ENCODE measurements around the gene STK4. TPM values are rescaled to one million over a fixed set of nuclear protein-coding genes. Genes with fewer than 3 reads are reported as not detected.

Gene STK4
- total RNA-seq, 1 donor, result 35.8 TPM

GRCh38 chr20:44941120-44941691 is 25.1 kb upstream of the STK4 start:
- TF ChIP-seq, protein P1, sequence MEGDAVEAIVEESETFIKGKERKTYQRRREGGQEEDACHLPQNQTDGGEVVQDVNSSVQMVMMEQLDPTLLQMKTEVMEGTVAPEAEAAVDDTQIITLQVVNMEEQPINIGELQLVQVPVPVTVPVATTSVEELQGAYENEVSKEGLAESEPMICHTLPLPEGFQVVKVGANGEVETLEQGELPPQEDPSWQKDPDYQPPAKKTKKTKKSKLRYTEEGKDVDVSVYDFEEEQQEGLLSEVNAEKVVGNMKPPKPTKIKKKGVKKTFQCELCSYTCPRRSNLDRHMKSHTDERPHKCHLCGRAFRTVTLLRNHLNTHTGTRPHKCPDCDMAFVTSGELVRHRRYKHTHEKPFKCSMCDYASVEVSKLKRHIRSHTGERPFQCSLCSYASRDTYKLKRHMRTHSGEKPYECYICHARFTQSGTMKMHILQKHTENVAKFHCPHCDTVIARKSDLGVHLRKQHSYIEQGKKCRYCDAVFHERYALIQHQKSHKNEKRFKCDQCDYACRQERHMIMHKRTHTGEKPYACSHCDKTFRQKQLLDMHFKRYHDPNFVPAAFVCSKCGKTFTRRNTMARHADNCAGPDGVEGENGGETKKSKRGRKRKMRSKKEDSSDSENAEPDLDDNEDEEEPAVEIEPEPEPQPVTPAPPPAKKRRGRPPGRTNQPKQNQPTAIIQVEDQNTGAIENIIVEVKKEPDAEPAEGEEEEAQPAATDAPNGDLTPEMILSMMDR (IDR thresholded peaks at IDR 0.05; ENCODE audit: insufficient read depth, low read depth, low read length), result no peak
- DNase-seq (ENCODE audit: low read depth), result no peak
- no peak overlapping the region for H3K4me3 ChIP-seq (ENCODE audit: low read depth, low read length)

GRCh38 chr20:44942264-44942973 is 23.9 kb upstream of the STK4 start:
- no peak overlapping the region for H3K4me3 ChIP-seq (ENCODE audit: low read depth, low read length)
- TF ChIP-seq, protein P1 (IDR thresholded peaks at IDR 0.05; ENCODE audit: insufficient read depth, low read depth, low read length), result no peak
- DNase-seq (ENCODE audit: low read depth), result no peak

GRCh38 chr20:44943828-44944227 is 22.5 kb upstream of the STK4 start:
- no peak overlapping the region for H3K4me3 ChIP-seq (ENCODE audit: low read depth, low read length)
- DNase-seq (ENCODE audit: low read depth), result no peak
- TF ChIP-seq, protein P1 (IDR thresholded peaks at IDR 0.05; ENCODE audit: insufficient read depth, low read depth, low read length), result no peak

DNA sequence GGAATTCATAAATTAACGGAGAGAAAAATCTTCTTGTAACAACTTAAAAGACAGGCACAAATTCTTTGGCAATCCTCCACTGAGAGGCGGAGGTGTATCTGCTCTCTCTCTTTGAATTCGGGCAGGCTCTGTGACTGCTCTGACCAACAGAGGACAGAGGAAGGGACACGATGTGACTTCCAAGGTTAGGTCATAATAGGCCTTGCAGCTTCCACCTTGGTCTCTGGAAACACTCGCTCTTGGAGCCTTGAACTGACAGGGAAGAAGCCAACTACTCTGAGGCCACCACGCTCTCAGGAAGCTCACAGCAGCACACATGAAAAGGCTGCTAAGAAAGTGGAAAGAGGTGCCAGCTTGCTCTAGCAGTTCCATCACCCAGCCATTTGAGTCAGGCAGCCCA is 21.1 kb upstream of the STK4 start:
- no peak overlapping the region for H3K4me3 ChIP-seq (ENCODE audit: low read depth, low read length)
- no peak for DNase-seq (ENCODE audit: low read depth)
- TF ChIP-seq, protein P1 (IDR thresholded peaks at IDR 0.05; ENCODE audit: insufficient read depth, low read depth, low read length), result no peak

GRCh38 chr20:44946271-44946852 is 19.9 kb upstream of the STK4 start:
- peak; percentile 64 for DNase-seq (ENCODE audit: low read depth)
- TF ChIP-seq, protein P1 (IDR thresholded peaks at IDR 0.05; ENCODE audit: insufficient read depth, low read depth, low read length), result no peak

DNA sequence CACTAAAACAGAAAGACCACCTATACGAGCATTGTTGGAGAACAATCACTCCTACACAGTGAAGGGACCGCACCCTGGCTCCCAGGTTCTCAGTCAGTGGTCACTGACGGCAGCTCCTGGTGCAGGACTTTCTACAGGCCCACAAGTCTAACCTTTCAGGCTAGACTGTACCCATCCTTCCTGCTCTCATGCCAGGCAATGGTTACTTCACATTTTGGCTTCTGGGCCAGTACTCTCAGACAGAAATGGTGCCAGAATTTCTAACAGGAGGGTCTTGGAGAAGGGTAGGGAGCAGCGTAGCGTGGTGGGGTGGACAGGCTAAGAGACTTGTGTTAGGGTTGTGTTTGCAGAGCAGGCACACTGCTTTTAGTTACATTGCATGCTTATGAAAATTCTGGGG is 18.2 kb upstream of the STK4 start:
- no peak overlapping the region for H3K4me3 ChIP-seq (ENCODE audit: low read depth, low read length)
- TF ChIP-seq, protein P1 (IDR thresholded peaks at IDR 0.05; ENCODE audit: insufficient read depth, low read depth, low read length), result no peak
- no peak for DNase-seq (ENCODE audit: low read depth)

More at GRCh38 chr20:44946271-44946852, 19.9 kb upstream of the STK4 start:
- H3K4me3 ChIP-seq (ENCODE audit: low read depth, low read length), result no peak overlapping the region
